Right cardiac atrium (tissue), 5 donors: Measurements from ENCODE around the gene FNDC10. TPM values are rescaled to one million over a fixed set of nuclear protein-coding genes. Genes with fewer than 3 reads are reported as not detected.

Experiments
- ATAC-seq, 2 donors: fragments of 200-7000 bp; cut with Tn5 transposase; one replicate each; pipeline versions ENCODE4 v1.8.0 to v1.9.1; 2020; ENCODE audit warnings: moderate library complexity in 2 of 2, mild to moderate bottlenecking in 1 of 2
- DNase-seq, 3 donors: peaks; one replicate each; pipeline ENCODE4 v3.0.0-alpha.2; 2020
- H3K27ac ChIP-seq: one replicate; pipeline ENCODE4 v1.5.1; 2013; ENCODE audit warnings: mild to moderate bottlenecking, low read length, control low read depth, moderate library complexity
- H3K27me3 ChIP-seq: one replicate; pipeline ENCODE4 v1.6.1; 2013; ENCODE audit not compliant: control insufficient read depth, insufficient read depth
- H3K4me1 ChIP-seq: one replicate; pipeline ENCODE4 v1.6.1; 2013; ENCODE audit warnings: low read length; ENCODE audit not compliant: control insufficient read depth, insufficient read depth
- H3K4me3 ChIP-seq: one replicate; pipeline ENCODE4 v1.5.1; 2013; ENCODE audit warnings: low read length, control low read depth
- H3K9me3 ChIP-seq: one replicate; pipeline ENCODE4 v1.6.1; 2013; ENCODE audit warnings: low read length; ENCODE audit not compliant: control insufficient read depth
- WGBS: extraction: QIAGEN DNeasy Blood & Tissue Kit; methylation state at CpG from one replicate; pipeline ENCODE4 v1.1.7; 2013; 5-methylcytosine and 5-hydroxymethylcytosine counted together
- intact Hi-C, 4 donors: fragments of 100-400 bp; cut with DNase I; formaldehyde crosslinking; loops; one replicate each; pipeline versions ENCODE4 v1.11.0 to v1.14.0; 2022 to 2023
- polyA plus RNA-seq: library from polyadenylated mRNA; stranded (reverse); fragments of 200-250 nt; gene quantifications from one replicate; pipeline ENCODE4 v1.2.3, GENCODE V29; 2013
- total RNA-seq, 4 donors: library from RNA; stranded (reverse); fragmentation: NEBNext Ultra II Directional; extraction: Animal tissue kit (Norgen Biotek cat#: 25700); gene quantifications; one replicate each; pipeline ENCODE4 v1.2.1, GENCODE V29; 2021
- donor health status: healthy with polysubstance abuse.
- donor health status: DM: no; HTN: yes; CAD: no.
- donor health status: DM: no; HTN: no; CAD: no.
- donor health status: DM: no; HTN: yes; CAD: no; lungs with severe emphysema.
- donor health status: DM: yes; HTN: yes; CAD: no.

FNDC10 gene
- total and polyA plus RNA-seq, 5 donors: 0.47 to 0.97 (median 0.68) TPM

- DNase-seq (peak; percentile 63 to 88 (median 84)), ATAC-seq (peak; percentile 81 to 83)
- H3K4me3 ChIP-seq: peak overlapping the region; percentile 74
- WGBS: under 1% methylated on average over 96 of the region's 96 CpGs
- no peaks in the 10 kb centered on the region for H3K27me3 ChIP-seq
- peaks cover 2% of the 10 kb centered on the region for H3K4me1 ChIP-seq
- H3K27ac ChIP-seq: peak overlapping the region; percentile 94
- intact Hi-C loops: no loop called here
- H3K9me3 ChIP-seq: no peaks in the 10 kb centered on the region
Measured at GRCh38 chr1:1573843-1574720, 25.9 kb downstream of the FNDC10 start.

GRCh38 chr1:1569341-1569740, 30.6 kb downstream of the FNDC10 start:
- H3K27ac ChIP-seq: no peak overlapping the region
- DNase-seq (peak in 1 of 3 donors; percentile 34), ATAC-seq (no peak)
- H3K4me1 ChIP-seq: peaks cover 7% of the 10 kb centered on the region
- WGBS: 67% methylated on average over 7 of the region's 7 CpGs
- no peaks in the 10 kb centered on the region for H3K27me3 ChIP-seq
- H3K4me3 ChIP-seq: no peak overlapping the region
- no peaks in the 10 kb centered on the region for H3K9me3 ChIP-seq
- intact Hi-C loops: no loop called here

DNA sequence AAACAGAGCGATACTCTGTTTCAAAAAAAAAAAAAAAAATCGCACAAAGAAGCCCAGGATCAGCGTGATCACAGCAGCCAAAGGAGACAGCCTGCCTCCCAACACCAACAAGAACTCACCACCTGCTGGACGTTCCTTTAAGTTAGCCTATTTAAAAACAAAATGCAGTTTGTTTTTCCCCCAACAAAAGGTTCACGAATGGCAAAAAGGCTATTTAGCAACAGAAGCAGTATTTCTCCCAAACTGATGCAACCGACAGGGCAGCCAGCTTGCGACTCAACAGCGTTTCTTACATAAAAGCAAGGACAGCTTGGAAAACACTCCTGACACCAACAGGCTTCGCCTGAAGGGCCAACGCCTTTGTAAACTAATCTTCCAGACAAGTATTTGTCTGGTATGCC, 32.0 kb downstream of the FNDC10 start:
- no peaks in the 10 kb centered on the region for H3K27me3 ChIP-seq
- DNase-seq (peak in 1 of 3 donors; percentile 2), ATAC-seq (no peak)
- no peak overlapping the region for H3K4me3 ChIP-seq
- intact Hi-C loops: no loop called here
- peaks cover 7% of the 10 kb centered on the region for H3K4me1 ChIP-seq
- H3K27ac ChIP-seq: peak overlapping the region; percentile 23
- 70% methylated on average over 10 of the region's 10 CpGs for WGBS
- no peaks in the 10 kb centered on the region for H3K9me3 ChIP-seq

- Histone ChIP-seq H3K4me1 (peaks cover 7% of the 10 kb centered on the region), H3K4me3 (no peak overlapping the region)
- WGBS: 84% methylated on average over 31 of the region's 31 CpGs
Measured at GRCh38 chr1:1567152-1567875, 32.6 kb downstream of the FNDC10 start.

GRCh38 chr1:1565340-1565739, 34.6 kb downstream of the FNDC10 start:
- no peak overlapping the region for H3K27ac ChIP-seq
- peaks cover 7% of the 10 kb centered on the region for H3K4me1 ChIP-seq

More at GRCh38 chr1:1567152-1567875, 32.6 kb downstream of the FNDC10 start:
- ATAC-seq (no peak), DNase-seq (peak in 1 of 3 donors; percentile 33)
- Histone ChIP-seq H3K27me3 (no peaks in the 10 kb centered on the region), H3K9me3 (no peaks in the 10 kb centered on the region), H3K27ac (no peak overlapping the region)
- intact Hi-C loops: no loop called here

DNA sequence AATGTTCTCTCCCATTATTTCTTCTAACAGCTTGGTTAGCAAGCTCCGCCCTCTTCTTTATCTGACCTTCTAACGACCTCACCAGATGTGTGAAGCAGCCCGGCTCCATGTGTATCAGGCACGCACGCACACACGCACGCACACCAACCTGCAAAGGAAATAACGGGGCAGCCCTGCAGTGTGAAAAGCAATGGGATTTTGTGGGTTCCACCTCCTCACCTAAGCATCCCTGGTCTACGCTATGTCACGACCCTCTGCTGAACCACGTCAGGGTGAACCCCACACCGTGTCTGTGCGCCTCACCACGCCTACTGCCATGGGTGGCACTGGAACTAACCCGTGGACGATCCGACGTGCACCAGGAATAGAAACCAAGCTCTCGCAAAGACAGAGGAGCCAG, 35.7 kb downstream of the FNDC10 start:
- Histone ChIP-seq H3K27ac (no peak overlapping the region), H3K9me3 (no peaks in the 10 kb centered on the region), H3K4me3 (no peak overlapping the region), H3K4me1 (peaks cover 6% of the 10 kb centered on the region), H3K27me3 (no peaks in the 10 kb centered on the region)
- WGBS: 57% methylated on average over 19 of the region's 19 CpGs
- intact Hi-C loops: no loop called here
- DNase-seq (peak in 1 of 3 donors; percentile 60), ATAC-seq (peak; percentile 6 to 26)

More at GRCh38 chr1:1565340-1565739, 34.6 kb downstream of the FNDC10 start:
- intact Hi-C loops: no loop called here
- ATAC-seq: no peak
- 81% methylated on average over 10 of the region's 10 CpGs for WGBS
- no peaks in the 10 kb centered on the region for H3K27me3 ChIP-seq
- no peak overlapping the region for H3K4me3 ChIP-seq
- peak in 1 of 3 donors; percentile 40 for DNase-seq
- no peaks in the 10 kb centered on the region for H3K9me3 ChIP-seq

GRCh38 chr1:1563688-1564087, 36.2 kb downstream of the FNDC10 start:
- 86% methylated on average over 12 of the region's 12 CpGs for WGBS
- H3K9me3 ChIP-seq: no peaks in the 10 kb centered on the region
- intact Hi-C loops: no loop called here
- ATAC-seq (peak in 1 of 2 donors; percentile 17), DNase-seq (no peak)
- H3K27ac ChIP-seq: no peak overlapping the region
- H3K4me1 ChIP-seq: peaks cover 6% of the 10 kb centered on the region
- no peak overlapping the region for H3K4me3 ChIP-seq
- H3K27me3 ChIP-seq: no peaks in the 10 kb centered on the region

DNA sequence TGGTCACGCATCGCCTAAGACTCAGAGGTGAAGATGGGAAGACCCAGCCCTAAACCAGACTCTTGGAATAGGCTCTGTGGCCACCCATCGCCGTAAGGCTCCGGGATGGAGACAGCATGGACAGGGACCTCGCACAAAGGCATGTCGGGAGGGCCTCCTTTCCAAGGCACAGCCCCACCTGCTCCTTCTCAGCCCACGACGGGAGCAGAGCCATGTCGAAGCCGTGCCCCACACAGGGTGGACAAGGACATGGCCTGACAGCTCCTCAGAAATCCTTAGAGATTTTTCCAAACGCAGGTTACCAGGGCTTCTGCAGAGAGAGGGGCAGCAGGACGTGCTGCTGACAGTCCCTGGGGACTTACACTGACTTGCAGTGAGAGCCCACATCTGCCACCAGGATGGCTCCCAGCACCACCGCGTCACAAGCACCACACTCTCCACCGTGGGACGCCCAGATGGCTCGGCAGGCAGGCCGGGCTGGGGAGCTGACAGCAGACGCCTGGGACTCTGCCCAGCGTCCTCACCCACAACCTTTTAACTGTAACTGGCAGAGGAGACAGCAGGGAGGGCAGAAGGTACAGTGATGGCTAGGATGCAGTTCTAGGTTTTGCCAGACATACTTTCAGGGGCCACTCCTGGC, 37.3 kb downstream of the FNDC10 start:
- peaks cover 6% of the 10 kb centered on the region for H3K4me1 ChIP-seq
- 74% methylated on average over 21 of the region's 21 CpGs for WGBS
- H3K9me3 ChIP-seq: no peaks in the 10 kb centered on the region
- peak in 2 of 3 donors; percentile 68 to 74 for DNase-seq
- peak; percentile 66 to 68 for ATAC-seq
- intact Hi-C loops: no loop called here
- no peaks in the 10 kb centered on the region for H3K27me3 ChIP-seq
- no peak overlapping the region for H3K4me3 ChIP-seq
- peak overlapping the region; percentile 7 for H3K27ac ChIP-seq

- no peaks in the 10 kb centered on the region for H3K27me3 ChIP-seq
- H3K27ac ChIP-seq: no peak overlapping the region
- peaks cover 2% of the 10 kb centered on the region for H3K4me1 ChIP-seq
- intact Hi-C loops: no loop called here
- no peak for ATAC-seq
- H3K9me3 ChIP-seq: no peaks in the 10 kb centered on the region
- H3K4me3 ChIP-seq: no peak overlapping the region
- WGBS: 87% methylated on average over 15 of the region's 15 CpGs
- DNase-seq: no peak
Measured at GRCh38 chr1:1561801-1562470, 38.0 kb downstream of the FNDC10 start.

GRCh38 chr1:1560178-1560577, 39.8 kb downstream of the FNDC10 start:
- DNase-seq (no peak), ATAC-seq (no peak)
- no peaks in the 10 kb centered on the region for H3K9me3 ChIP-seq
- no peaks in the 10 kb centered on the region for H3K4me1 ChIP-seq
- intact Hi-C loops: no loop called here
- no peak overlapping the region for H3K27ac ChIP-seq
- H3K4me3 ChIP-seq: no peak overlapping the region
- no peaks in the 10 kb centered on the region for H3K27me3 ChIP-seq
- 89% methylated on average over 9 of the region's 9 CpGs for WGBS
